PC-9 (cell line): ENCODE results near the gene DNAJB12. TPM values are rescaled to one million over a fixed set of nuclear protein-coding genes. Genes with fewer than 3 reads are reported as not detected.

Experiments
- BruUV-seq: library from RNA; stranded (reverse); fragments of 400-500 nt; replicated peaks from 2 replicates; lab custom pipeline; 2021; lab: Mats Ljungman, UMichigan
- CTCF ChIA-PET: fragments of 300-600 bp; sonication (Branson Sonifier 250); formaldehyde crosslinking; loops from one replicate; lab custom pipeline; 2022; ENCODE audit warnings: antibody characterized with exemption; lab: Charles Lee
- POLR2A ChIA-PET: fragments of 300-600 bp; sonication (Branson Sonifier 250); formaldehyde crosslinking; loops from one replicate; lab custom pipeline; 2022; ENCODE audit warnings: antibody characterized with exemption; ENCODE audit not compliant: unreplicated experiment; lab: Charles Lee
- DNase-seq, 2 experiments: peaks; one replicate each; pipeline versions ENCODE4 v3.0.0 to v3.0.0-alpha.2; 2015 to 2022; ENCODE audit warnings: mixed read lengths in 1 of 2
- H2AFZ ChIP-seq: fragments of 200-600 bp; sonication (generic); 2 replicates; pipeline ENCODE4 v1.8.1; 2017; ENCODE audit warnings: antibody characterized with exemption
- H3F3A ChIP-seq: fragments of 200-600 bp; sonication (generic); 2 replicates; pipeline ENCODE4 v1.8.1; 2017; ENCODE audit warnings: antibody characterized with exemption, mild to moderate bottlenecking, low read depth; ENCODE audit not compliant: insufficient read depth
- H3K27ac ChIP-seq: fragments of 200-600 bp; sonication (generic); 2 replicates; pipeline ENCODE4 v1.6.1; 2016; ENCODE audit warnings: mixed run types
- H3K27me3 ChIP-seq: fragments of 200-600 bp; sonication (generic); 2 replicates; pipeline ENCODE4 v1.6.1; 2016; ENCODE audit warnings: low read depth, mixed run types; ENCODE audit not compliant: insufficient read depth
- H3K36me3 ChIP-seq: fragments of 200-600 bp; sonication (generic); 2 replicates; pipeline ENCODE4 v1.6.1; 2016; ENCODE audit warnings: low read depth, mixed run types
- H3K4me1 ChIP-seq: fragments of 200-600 bp; sonication (generic); replicated peaks from 2 replicates; pipeline ENCODE4 v1.6.1; 2016; ENCODE audit warnings: mixed run types; ENCODE audit not compliant: insufficient read depth
- H3K4me2 ChIP-seq: fragments of 200-600 bp; sonication (generic); 2 replicates; pipeline ENCODE4 v1.6.1; 2017; ENCODE audit warnings: mixed run types
- H3K4me3 ChIP-seq: fragments of 200-600 bp; sonication (generic); 2 replicates; pipeline ENCODE4 v1.6.1; 2016; ENCODE audit warnings: mixed run types
- H3K79me2 ChIP-seq: fragments of 200-600 bp; sonication (generic); 2 replicates; pipeline ENCODE4 v1.6.1; 2017; ENCODE audit warnings: low read depth, mixed run types
- H3K9me2 ChIP-seq: fragments of 200-600 bp; sonication (generic); 2 replicates; pipeline ENCODE4 v1.8.1; 2017; ENCODE audit warnings: mild to moderate bottlenecking; ENCODE audit not compliant: insufficient read depth
- H3K9me3 ChIP-seq: fragments of 200-600 bp; sonication (generic); 2 replicates; pipeline ENCODE4 v1.8.1; 2016; ENCODE audit warnings: low read depth; ENCODE audit not compliant: insufficient read depth
- H4K20me1 ChIP-seq: fragments of 200-600 bp; sonication (generic); 2 replicates; pipeline ENCODE4 v1.8.1; 2017; ENCODE audit not compliant: insufficient read depth
- CTCF ChIP-seq: fragments of 200-600 bp; sonication (generic); conservative IDR thresholded peaks from 2 replicates; pipeline ENCODE4 v1.6.1; 2017; ENCODE audit warnings: mixed run types, antibody characterized with exemption, mild to moderate bottlenecking, moderate library complexity
- EZH2 ChIP-seq: fragments of 200-600 bp; sonication (generic); IDR thresholded peaks from 2 replicates; pipeline ENCODE4 v1.8.0; 2017; ENCODE audit warnings: antibody characterized with exemption, low read depth
- intact Hi-C: fragments of 100-400 bp; cut with micrococcal nuclease; formaldehyde crosslinking; loops from one replicate; pipeline ENCODE4 v1.10.0; 2022; ENCODE audit not compliant: unreplicated experiment
- total RNA-seq: library from RNA; stranded (reverse); gene quantifications from 2 replicates; pipeline ENCODE4 v1.2.3, GENCODE V29; 2021

The DNAJB12 gene
- total RNA-seq, 1 experiment from 2014 or later: 46.9 TPM

DNA sequence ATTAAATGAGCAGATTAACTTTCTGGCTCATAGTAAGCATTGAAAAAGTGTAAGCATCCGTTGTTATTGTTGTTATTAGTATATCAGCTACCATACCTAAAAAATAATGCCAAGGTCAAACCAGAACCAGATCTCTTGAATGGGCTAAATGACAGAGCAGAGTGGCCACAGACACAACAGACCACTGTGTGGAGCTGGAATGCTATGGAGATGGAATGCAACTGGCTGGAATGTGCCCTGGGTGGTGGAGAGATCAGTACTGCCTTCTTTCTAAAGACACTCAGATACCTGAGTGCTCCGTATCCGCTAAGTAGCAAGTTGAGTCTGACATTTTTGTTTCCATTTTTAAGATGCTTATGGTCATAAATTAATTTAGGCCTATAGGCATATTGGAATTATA, 20.5 kb upstream of the DNAJB12 start:
- intact Hi-C loops: loop anchor here (5.0 kb wide), 1 partner anchor 457 kb away; no protein-coding TSS in a partner anchor
- POLR2A ChIA-PET: interaction anchor here (0.5 kb wide), 1 partner anchor 736 kb away, joined by 5 read pairs; no protein-coding TSS in a partner anchor
- no peaks in the 10 kb centered on the region for H3K9me3 ChIP-seq

GRCh38 chr10:72370201-72370722, 15.5 kb upstream of the DNAJB12 start:
- Histone ChIP-seq H3K4me1 (no peaks in the 10 kb centered on the region), H2AFZ (no peak overlapping the region), H4K20me1 (no peaks in the 10 kb centered on the region), H3K9me3 (no peaks in the 10 kb centered on the region), H3F3A (no peaks in the 10 kb centered on the region), H3K79me2 (no peaks in the 10 kb centered on the region), H3K4me2 (no peak overlapping the region), H3K36me3 (0 out of 2 replicates have a peak, but pooled peaks cover 4% of the 10 kb centered on the region), H3K9me2 (no peaks in the 10 kb centered on the region), H3K27ac (no peak overlapping the region), H3K4me3 (no peak overlapping the region), H3K27me3 (no peaks in the 10 kb centered on the region)
- DNase-seq: no peak
- intact Hi-C loops: no loop called here
- POLR2A ChIA-PET: interaction anchor here (0.5 kb wide), 1 partner anchor 65 kb away, joined by 25 read pairs; no protein-coding TSS in a partner anchor
- CTCF ChIA-PET: no interaction called here
- no peak for TF ChIP-seq EZH2
- TF ChIP-seq CTCF: no peak
- BruUV-seq: no TSS peak

More for the DNA sequence above, 20.5 kb upstream of the DNAJB12 start:
- H3K79me2 ChIP-seq: no peaks in the 10 kb centered on the region
- H3K4me3 ChIP-seq: no peak overlapping the region
- no peaks in the 10 kb centered on the region for H3K9me2 ChIP-seq
- H2AFZ ChIP-seq: no peak overlapping the region
- no peak for TF ChIP-seq EZH2
- TF ChIP-seq CTCF: no peak
- H3K4me1 ChIP-seq: no peaks in the 10 kb centered on the region
- no peaks in the 10 kb centered on the region for H3K27me3 ChIP-seq
- no peak overlapping the region for H3K4me2 ChIP-seq
- no TSS peak for BruUV-seq
- 0 out of 2 replicates have a peak, but pooled peaks cover 4% of the 10 kb centered on the region for H3K36me3 ChIP-seq
- H4K20me1 ChIP-seq: no peaks in the 10 kb centered on the region
- CTCF ChIA-PET: interaction anchor here (1.6 kb wide), 1 partner anchor 459 kb away, joined by 4 read pairs; no protein-coding TSS in a partner anchor
- H3F3A ChIP-seq: no peaks in the 10 kb centered on the region; the same call in 1 of the 2 replicates
- no peak for DNase-seq
- H3K27ac ChIP-seq: no peak overlapping the region

DNA sequence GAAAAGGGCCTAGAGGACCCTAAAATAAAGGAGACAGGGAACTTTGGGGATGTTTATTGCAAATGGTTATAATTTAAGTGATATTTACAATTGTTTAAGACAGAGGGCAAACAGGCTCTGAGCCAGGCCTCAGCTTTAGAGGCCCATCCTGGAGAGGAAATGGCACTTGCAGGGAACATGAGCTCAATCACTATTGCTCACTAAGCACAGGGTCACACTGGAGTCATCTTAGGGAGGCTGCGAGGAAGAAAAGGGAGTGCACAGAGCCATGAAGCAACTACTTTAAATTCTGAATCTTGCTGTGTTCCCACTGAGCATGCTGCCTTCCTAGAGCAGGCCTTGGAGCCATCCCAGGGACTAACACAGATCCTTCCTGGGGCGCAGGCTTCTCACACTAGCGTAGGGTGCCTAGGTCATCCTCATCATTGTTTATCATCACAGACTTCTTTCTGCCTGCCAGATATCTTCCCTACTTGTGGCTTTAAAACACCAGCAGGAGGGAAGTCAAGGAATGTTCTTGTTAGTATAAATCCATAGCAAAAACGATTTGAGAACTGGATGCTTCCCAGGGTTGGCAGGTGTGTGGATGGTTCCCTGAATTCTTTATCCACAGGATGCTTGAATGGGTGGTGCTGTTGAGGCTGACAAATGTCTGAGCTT, 12.7 kb upstream of the DNAJB12 start:
- H3K4me3 ChIP-seq: no peak overlapping the region
- H3K27me3 ChIP-seq: no peaks in the 10 kb centered on the region
- H2AFZ ChIP-seq: no peak overlapping the region
- TF ChIP-seq CTCF: no peak
- no peak for TF ChIP-seq EZH2
- no peak overlapping the region for H3K27ac ChIP-seq
- intact Hi-C loops: no loop called here
- H3K9me2 ChIP-seq: no peaks in the 10 kb centered on the region
- H3K4me2 ChIP-seq: no peak overlapping the region
- no peaks in the 10 kb centered on the region for H3K36me3 ChIP-seq
- peaks cover 7% of the 10 kb centered on the region; the same call in 1 of the 2 replicates for H3F3A ChIP-seq
- no peaks in the 10 kb centered on the region for H4K20me1 ChIP-seq
- BruUV-seq: no TSS peak
- ChIA-PET POLR2A (no interaction called here), CTCF (no interaction called here)
- DNase-seq: no peak
- peaks cover 15% of the 10 kb centered on the region for H3K4me1 ChIP-seq
- no peaks in the 10 kb centered on the region for H3K9me3 ChIP-seq
- H3K79me2 ChIP-seq: no peaks in the 10 kb centered on the region
